ENCODE measurements around the gene PLCB1. TPM values are rescaled to one million over a fixed set of nuclear protein-coding genes. Genes with fewer than 3 reads are reported as not detected.

The PLCB1 gene
- total and polyA plus RNA-seq, 2 of the 4 experiments (the other 2 are of a cell fraction) = 5.6 to 16.1 TPM

GRCh38 chr20:8932192-8933165 is 800.4 kb downstream of the PLCB1 start:
- Histone ChIP-seq H3K9ac (ENCODE audit: low read depth, low read length) (no peak overlapping the region), H4K5ac (ENCODE audit: low read depth, low read length) (no peak overlapping the region), H4K20me1 (ENCODE audit: insufficient read depth, low read length) (no peaks in the 10 kb centered on the region), H3K4ac (ENCODE audit: low read depth, low read length) (peak overlapping the region; percentile 50; the same call in 1 of the 2 replicates), H2AK9ac (replicated peaks; ENCODE audit: low read depth, low read length, poor library complexity) (no peak overlapping the region), H3K4me2 (ENCODE audit: low read depth, low read length) (no peak overlapping the region), H2BK120ac (ENCODE audit: low read depth, low read length) (peak overlapping the region; percentile 28; the same call in 1 of the 2 replicates), H3K36me3 (ENCODE audit: control insufficient read depth, insufficient read depth, low read length) (no peaks in the 10 kb centered on the region), H3K27me3 (ENCODE audit: control insufficient read depth, insufficient read depth, low read length) (no peaks in the 10 kb centered on the region), H2AK5ac (ENCODE audit: low read depth, low read length) (peak overlapping the region; percentile 11; the same call in 1 of the 2 replicates), H3K4me1 (ENCODE audit: control insufficient read depth, insufficient read depth, low read length) (peaks cover 7% of the 10 kb centered on the region; the same call in 1 of the 2 replicates), H2AFZ (replicated peaks; ENCODE audit: low read length, poor library complexity) (no peak overlapping the region), H3K18ac (ENCODE audit: low read depth, low read length) (no peak overlapping the region), H4K91ac (ENCODE audit: insufficient read depth, low read depth, low read length) (no peak overlapping the region), H3K23ac (ENCODE audit: low read depth, low read length) (no peak overlapping the region), H3K79me1 (ENCODE audit: low read depth in 1 of 2, low read length in 2 of 2) (no peaks in the 10 kb centered on the region), H3K27ac (ENCODE audit: insufficient read depth, low read length) (no peak overlapping the region), H3K9me1 (ENCODE audit: insufficient read depth, low read length) (no peaks in the 10 kb centered on the region; the same call in 1 of the 2 replicates), H3K4me3 (ENCODE audit: insufficient read depth, low read depth, low read length) (no peak overlapping the region), H3K9me3 (ENCODE audit: control insufficient read depth, insufficient read depth, low read length) (no peaks in the 10 kb centered on the region), H4K8ac (ENCODE audit: low read depth in 2 of 2, low read length in 2 of 2) (peak overlapping the region in 1 of 2 experiments; percentile 15; a peak in 2 of 4 replicates), H3K14ac (replicated peaks; ENCODE audit: low read depth, low read length) (peak overlapping the region; percentile 62; the same call in 1 of the 2 replicates), H2BK5ac (ENCODE audit: low read depth, low read length, poor library complexity, severe bottlenecking) (peak overlapping the region; percentile 52), H2BK20ac (ENCODE audit: low read depth, low read length) (peak overlapping the region; percentile 41; the same call in 1 of the 2 replicates), H3K56ac (ENCODE audit: extremely low read depth, insufficient read depth, low read length) (no peak overlapping the region), H2BK15ac (ENCODE audit: low read depth, low read length) (no peak overlapping the region)
- intact Hi-C loops (cut with micrococcal nuclease) = no loop called here
- 50% methylated on average over 1 of the region's 3 CpGs; no CpG with 5 or more reads in 1 of the 2 experiments for WGBS, 2 experiments (ENCODE audit: extremely low coverage in 2 of 2, insufficient read length in 1 of 2)
- BruUV-seq (replicated peaks) = no TSS peak
- DNase-seq (peak; percentile 67), ATAC-seq (ENCODE audit: low read depth) (peak; percentile 56)
- POLR2A ChIA-PET (ENCODE audit: unreplicated experiment) = no interaction called here
- dilution Hi-C loops (cut with HindIII; ENCODE audit: low sequenced_read_pairs, unreplicated experiment) = no loop called here
- CTCF ChIA-PET = no interaction called here
- in situ Hi-C loops (cut with MboI; ENCODE audit: low sequenced_read_pairs) = no loop called here
- TF ChIP-seq SMC3 (IDR thresholded peaks at IDR 0.05; ENCODE audit: low read depth, low read length) (no peak), MAFK (IDR thresholded peaks at IDR 0.05; ENCODE audit: low read depth, low read length) (peak; percentile 14; the same call in 1 of the 2 replicates), RCOR1 (IDR thresholded peaks at IDR 0.05; ENCODE audit: insufficient replicate concordance, low read length) (peak; percentile 62), MXI1 (IDR thresholded peaks at IDR 0.05; ENCODE audit: borderline replicate concordance, low read depth, low read length) (no peak), MAZ (IDR thresholded peaks at IDR 0.05; ENCODE audit: borderline replicate concordance, low read depth, low read length) (no peak), NFE2L2 (IDR thresholded peaks at IDR 0.05; ENCODE audit: low read depth, low read length) (no peak), RAD21 (IDR thresholded peaks at IDR 0.05; ENCODE audit: low read length) (no peak), CTCF (conservative IDR thresholded peaks at IDR 0.05; ENCODE audit: low read depth, low read length) (no peak), CEBPB (IDR thresholded peaks at IDR 0.05; ENCODE audit: low read depth, low read length) (0 out of 2 replicates have a peak, but pooled peaks have one; percentile 1), RFX5 (IDR thresholded peaks at IDR 0.05; ENCODE audit: low read depth, low read length) (no peak), CHD1 (IDR thresholded peaks at IDR 0.05; ENCODE audit: low read depth, low read length) (no peak), USF2 (IDR thresholded peaks at IDR 0.05; ENCODE audit: low read depth, low read length) (no peak), FOS (IDR thresholded peaks at IDR 0.05; ENCODE audit: low read depth, low read length) (no peak)
